K562 (cell line): Measurements from ENCODE around the gene IMMP2L.
"Not testable (repeated sequence)": the region's sequence is repeated elsewhere in the genome, so short reads cannot be mapped to it uniquely, and the experiment has no call there.

Experiments used
- ARNT ChIP-seq, 2 experiments: fragments of 450-650 bp; IDR thresholded peaks; 2 replicates each; pipeline ENCODE4 v1.6.1; 2016; ENCODE audit warnings: mild to moderate bottlenecking in 1 of 2
- KLF13 ChIP-seq: fragments of 450-650 bp; IDR thresholded peaks from 2 replicates; pipeline ENCODE4 v1.6.1; 2016; ENCODE audit warnings: missing genetic modification characterization, low read depth, mild to moderate bottlenecking, missing compliant biosample characterization, moderate library complexity, borderline replicate concordance
- NFATC3 ChIP-seq: fragments of 450-650 bp; IDR thresholded peaks from 2 replicates; pipeline ENCODE4 v1.6.1; 2017; ENCODE audit warnings: mild to moderate bottlenecking
- NR2C2 ChIP-seq, 2 experiments: fragments of 200-800 bp in 1 of 2; sonication (Bioruptor generic) in 1 of 2; sonication (generic) in 1 of 2; formaldehyde crosslinking in 1 of 2; IDR thresholded peaks; 2 replicates each; pipeline versions ENCODE4 v1.6.1 to v1.8.0; 2016 to 2022; ENCODE audit warnings: mild to moderate bottlenecking in 1 of 2, missing compliant biosample characterization in 1 of 2, missing genetic modification characterization in 1 of 2, missing genetic modification reagents in 1 of 2
- POLR2AphosphoS5 ChIP-seq: IDR thresholded peaks from 2 replicates; pipeline ENCODE4 v1.6.1; 2011; ENCODE audit warnings: mild to moderate bottlenecking, low read depth, low read length, moderate library complexity; ENCODE audit not compliant: control insufficient read depth, insufficient read depth
- RAD21 ChIP-seq, 2 experiments: fragments of 250-450 bp in 1 of 2; fragments of 450-650 bp in 1 of 2; sonication (Bioruptor Pico) in 1 of 2; formaldehyde crosslinking in 1 of 2; IDR thresholded peaks in 1 of 2; conservative IDR thresholded peaks in 1 of 2; 2 replicates each; pipeline versions ENCODE4 v1.4.0 to v1.8.0; 2020 to 2022; ENCODE audit warnings: mild to moderate bottlenecking in 2 of 2, moderate library complexity in 1 of 2
- SIN3A ChIP-seq, 2 experiments: fragments of 150-350 bp in 1 of 2; IDR thresholded peaks; 2 replicates each; pipeline ENCODE4 v1.6.1; 2011 to 2016; ENCODE audit warnings: borderline replicate concordance in 2 of 2, low read depth in 2 of 2, low read length in 2 of 2, mild to moderate bottlenecking in 2 of 2, moderate library complexity in 2 of 2; ENCODE audit not compliant: control insufficient read depth in 1 of 2
- TBP ChIP-seq: optimal IDR thresholded peaks from 2 replicates; pipeline ENCODE3; 2011; ENCODE audit warnings: low read depth, low read length, improper control_type of control experiment
- ZNF431 ChIP-seq: sonication (generic); formaldehyde crosslinking; IDR thresholded peaks from 2 replicates; pipeline ENCODE4 v1.8.0; 2022; ENCODE audit warnings: mild to moderate bottlenecking, missing genetic modification reagents
- TF ChIP-seq, protein P1 (sequence below), 3 experiments: IDR thresholded peaks in 2 of 3; conservative IDR thresholded peaks in 1 of 3; 2 replicates each; pipeline ENCODE4 v1.5.1; 2011 to 2012; ENCODE audit warnings: low read length in 3 of 3, mild to moderate bottlenecking in 3 of 3, control low read depth in 2 of 3, improper control_type of control experiment in 1 of 3, inconsistent platforms in 1 of 3, low read depth in 1 of 3, mixed read lengths in 1 of 3, moderate library complexity in 1 of 3; ENCODE audit not compliant: insufficient read depth in 2 of 3

DNA sequence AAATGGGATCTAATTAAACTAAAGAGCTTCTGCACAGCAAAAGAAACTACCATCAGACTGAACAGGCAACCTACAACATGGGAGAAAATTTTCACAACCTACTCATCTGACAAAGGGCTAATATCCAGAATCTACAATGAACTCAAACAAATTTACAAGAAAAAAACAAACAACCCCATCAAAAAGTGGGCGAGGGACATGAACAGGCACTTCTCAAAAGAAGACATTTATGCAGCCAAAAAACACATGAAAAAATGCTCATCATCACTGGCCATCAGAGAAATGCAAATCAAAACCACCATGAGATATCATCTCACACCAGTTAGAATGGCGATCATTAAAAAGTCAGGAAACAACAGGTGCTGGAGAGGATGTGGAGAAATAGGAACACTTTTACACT is 111.6 kb downstream of the IMMP2L start:
- TF ChIP-seq NFATC3; ARNT (IDR thresholded peaks at IDR 0.05); RAD21 (CRISPR knock-in tag; conservative IDR thresholded peaks at IDR 0.05 in 1 of 2, IDR thresholded peaks at IDR 0.05 in 1 of 2); SIN3A (IDR thresholded peaks at IDR 0.05; ENCODE audit: borderline replicate concordance in 2 of 2, control insufficient read depth in 1 of 2, low read depth in 2 of 2, low read length in 2 of 2); POLR2AphosphoS5; NR2C2 (CRISPR knock-in tag; IDR thresholded peaks at IDR 0.05); NR2C2 (tag; IDR thresholded peaks at IDR 0.05); ZNF431; TBP; KLF13: not testable (repeated sequence)
- TF ChIP-seq, protein P1, sequence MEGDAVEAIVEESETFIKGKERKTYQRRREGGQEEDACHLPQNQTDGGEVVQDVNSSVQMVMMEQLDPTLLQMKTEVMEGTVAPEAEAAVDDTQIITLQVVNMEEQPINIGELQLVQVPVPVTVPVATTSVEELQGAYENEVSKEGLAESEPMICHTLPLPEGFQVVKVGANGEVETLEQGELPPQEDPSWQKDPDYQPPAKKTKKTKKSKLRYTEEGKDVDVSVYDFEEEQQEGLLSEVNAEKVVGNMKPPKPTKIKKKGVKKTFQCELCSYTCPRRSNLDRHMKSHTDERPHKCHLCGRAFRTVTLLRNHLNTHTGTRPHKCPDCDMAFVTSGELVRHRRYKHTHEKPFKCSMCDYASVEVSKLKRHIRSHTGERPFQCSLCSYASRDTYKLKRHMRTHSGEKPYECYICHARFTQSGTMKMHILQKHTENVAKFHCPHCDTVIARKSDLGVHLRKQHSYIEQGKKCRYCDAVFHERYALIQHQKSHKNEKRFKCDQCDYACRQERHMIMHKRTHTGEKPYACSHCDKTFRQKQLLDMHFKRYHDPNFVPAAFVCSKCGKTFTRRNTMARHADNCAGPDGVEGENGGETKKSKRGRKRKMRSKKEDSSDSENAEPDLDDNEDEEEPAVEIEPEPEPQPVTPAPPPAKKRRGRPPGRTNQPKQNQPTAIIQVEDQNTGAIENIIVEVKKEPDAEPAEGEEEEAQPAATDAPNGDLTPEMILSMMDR (IDR thresholded peaks at IDR 0.05 in 2 of 3, conservative IDR thresholded peaks at IDR 0.05 in 1 of 3; ENCODE audit: insufficient read depth in 2 of 3, low read depth in 1 of 3, low read length in 3 of 3) = not testable (repeated sequence)
